DND-41 (cell line): Measurements from ENCODE around the gene KCNIP4.

Source experiments
- ATAC-seq: fragments of 200-7000 bp; cut with Tn5 transposase; 3 replicates; pipeline ENCODE4 v1.9.1; 2021; ENCODE audit warnings: low read depth; ENCODE audit not compliant: insufficient read depth
- DNase-seq: peaks from one replicate; pipeline ENCODE4 v3.0.0-alpha.2; 2020
- H2AFZ ChIP-seq: 2 replicates; pipeline ENCODE4 v1.6.0; 2012; ENCODE audit warnings: low read depth, low read length
- H3K27ac ChIP-seq: 2 replicates; pipeline ENCODE4 v1.5.1; 2012; ENCODE audit warnings: low read length, inconsistent platforms
- H3K27me3 ChIP-seq: fragments of 200-600 bp; sonication (generic); 2 replicates; pipeline ENCODE4 v1.6.0; 2012; ENCODE audit warnings: low read length, mild to moderate bottlenecking, inconsistent platforms; ENCODE audit not compliant: insufficient read depth, poor library complexity
- H3K36me3 ChIP-seq: 2 replicates; pipeline ENCODE4 v1.5.1; 2012; ENCODE audit warnings: low read length, inconsistent platforms; ENCODE audit not compliant: insufficient read depth
- H3K4me1 ChIP-seq: 2 replicates; pipeline ENCODE4 v1.5.1; 2012; ENCODE audit warnings: mild to moderate bottlenecking, low read length; ENCODE audit not compliant: insufficient read depth
- H3K4me2 ChIP-seq: 2 replicates; pipeline ENCODE4 v1.6.0; 2012; ENCODE audit warnings: mild to moderate bottlenecking, moderate library complexity, low read length, inconsistent platforms; ENCODE audit not compliant: insufficient read depth
- H3K4me3 ChIP-seq, 2 experiments: fragments of 200-600 bp in 1 of 2; shearing (Covaris generic) in 1 of 2; 2 replicates each; pipeline ENCODE4 v1.5.1; 2012 to 2016; ENCODE audit warnings: inconsistent platforms in 2 of 2, low read length in 2 of 2, mild to moderate bottlenecking in 2 of 2, low read depth in 1 of 2, moderate library complexity in 1 of 2
- H3K79me2 ChIP-seq: 2 replicates; pipeline ENCODE4 v1.6.0; 2012; ENCODE audit warnings: low read length, inconsistent platforms; ENCODE audit not compliant: insufficient read depth
- H3K9ac ChIP-seq: 2 replicates; pipeline ENCODE4 v1.6.0; 2012; ENCODE audit warnings: low read depth, mild to moderate bottlenecking, inconsistent platforms, low read length, moderate library complexity
- H3K9me3 ChIP-seq: 2 replicates; pipeline ENCODE4 v1.5.1; 2012; ENCODE audit warnings: low read length, moderate library complexity, mild to moderate bottlenecking, inconsistent platforms; ENCODE audit not compliant: insufficient read depth, severe bottlenecking
- H4K20me1 ChIP-seq: 2 replicates; pipeline ENCODE4 v1.6.0; 2012; ENCODE audit warnings: low read length; ENCODE audit not compliant: insufficient read depth
- CTCF ChIP-seq: IDR thresholded peaks from 2 replicates; pipeline ENCODE4 v1.5.1; 2012; ENCODE audit warnings: borderline replicate concordance, low read length, moderate library complexity, mild to moderate bottlenecking; ENCODE audit not compliant: poor library complexity, severe bottlenecking; ENCODE audit errors: extremely low read depth
- EZH2 ChIP-seq: IDR thresholded peaks from 3 replicates; pipeline ENCODE4 v1.6.1; 2012; ENCODE audit warnings: borderline replicate concordance, low read depth, mild to moderate bottlenecking, moderate library complexity, low read length, inconsistent platforms; ENCODE audit not compliant: severe bottlenecking

KCNIP4 gene

GRCh38 chr4:21900211-21900610, 48.4 kb downstream of the KCNIP4 start:
- no peak overlapping the region for H3K4me3 ChIP-seq
- no peak overlapping the region for H3K9ac ChIP-seq
- TF ChIP-seq CTCF = no peak
- TF ChIP-seq EZH2 = no peak
- no peaks in the 10 kb centered on the region for H3K4me1 ChIP-seq
- H3K27me3 ChIP-seq = no peaks in the 10 kb centered on the region
- no peak overlapping the region for H3K4me2 ChIP-seq
- no peaks in the 10 kb centered on the region for H4K20me1 ChIP-seq
- no peaks in the 10 kb centered on the region for H3K9me3 ChIP-seq
- ATAC-seq (no peak), DNase-seq (no peak)
- no peak overlapping the region for H3K27ac ChIP-seq
- no peaks in the 10 kb centered on the region for H3K36me3 ChIP-seq
- H2AFZ ChIP-seq = no peak overlapping the region
- H3K79me2 ChIP-seq = no peaks in the 10 kb centered on the region

- DNase-seq = no peak
- H3K36me3 ChIP-seq = no peaks in the 10 kb centered on the region
- TF ChIP-seq CTCF = no peak
- no peak for TF ChIP-seq EZH2
Observed at GRCh38 chr4:21898101-21898500, 50.5 kb downstream of the KCNIP4 start.

GRCh38 chr4:21896767-21897166, 51.8 kb downstream of the KCNIP4 start:
- no peaks in the 10 kb centered on the region for H3K4me1 ChIP-seq
- H3K9ac ChIP-seq = no peak overlapping the region
- no peaks in the 10 kb centered on the region for H4K20me1 ChIP-seq
- ATAC-seq (no peak), DNase-seq (no peak)
- H3K27ac ChIP-seq = no peak overlapping the region
- no peak overlapping the region for H2AFZ ChIP-seq
- H3K36me3 ChIP-seq = no peaks in the 10 kb centered on the region
- TF ChIP-seq EZH2 (no peak), CTCF (no peak)
- H3K9me3 ChIP-seq = no peaks in the 10 kb centered on the region
- no peak overlapping the region for H3K4me2 ChIP-seq
- no peaks in the 10 kb centered on the region for H3K79me2 ChIP-seq
- no peaks in the 10 kb centered on the region for H3K27me3 ChIP-seq
- H3K4me3 ChIP-seq = no peak overlapping the region

More at GRCh38 chr4:21898101-21898500, 50.5 kb downstream of the KCNIP4 start:
- H3K27me3 ChIP-seq = no peaks in the 10 kb centered on the region
- no peaks in the 10 kb centered on the region for H3K79me2 ChIP-seq
- no peak overlapping the region for H3K27ac ChIP-seq
- no peak for ATAC-seq
- no peak overlapping the region for H3K9ac ChIP-seq
- no peak overlapping the region for H2AFZ ChIP-seq
- H3K4me2 ChIP-seq = no peak overlapping the region
- no peaks in the 10 kb centered on the region for H3K4me1 ChIP-seq
- H3K9me3 ChIP-seq = no peaks in the 10 kb centered on the region
- no peaks in the 10 kb centered on the region for H4K20me1 ChIP-seq
- H3K4me3 ChIP-seq = no peak overlapping the region

- H3K4me2 ChIP-seq = no peak overlapping the region
- DNase-seq = no peak
- H3K27me3 ChIP-seq = no peaks in the 10 kb centered on the region
- no peak overlapping the region for H3K27ac ChIP-seq
- no peaks in the 10 kb centered on the region for H3K4me1 ChIP-seq
- H3K79me2 ChIP-seq = no peaks in the 10 kb centered on the region
- H2AFZ ChIP-seq = no peak overlapping the region
- H3K4me3 ChIP-seq = no peak overlapping the region
- no peaks in the 10 kb centered on the region for H4K20me1 ChIP-seq
- H3K36me3 ChIP-seq = no peaks in the 10 kb centered on the region
- no peak overlapping the region for H3K9ac ChIP-seq
- TF ChIP-seq CTCF (no peak), EZH2 (no peak)
- ATAC-seq = no peak
- H3K9me3 ChIP-seq = peaks cover 2% of the 10 kb centered on the region
Observed at GRCh38 chr4:21893136-21893535, 55.4 kb downstream of the KCNIP4 start.
